ENCODE measurements around the gene SORCS2. TPM values are rescaled to one million over a fixed set of nuclear protein-coding genes. Genes with fewer than 3 reads are reported as not detected.

The SORCS2 gene
- total RNA-seq, 1 donor from 2014 or later = 7.1 TPM

DNA sequence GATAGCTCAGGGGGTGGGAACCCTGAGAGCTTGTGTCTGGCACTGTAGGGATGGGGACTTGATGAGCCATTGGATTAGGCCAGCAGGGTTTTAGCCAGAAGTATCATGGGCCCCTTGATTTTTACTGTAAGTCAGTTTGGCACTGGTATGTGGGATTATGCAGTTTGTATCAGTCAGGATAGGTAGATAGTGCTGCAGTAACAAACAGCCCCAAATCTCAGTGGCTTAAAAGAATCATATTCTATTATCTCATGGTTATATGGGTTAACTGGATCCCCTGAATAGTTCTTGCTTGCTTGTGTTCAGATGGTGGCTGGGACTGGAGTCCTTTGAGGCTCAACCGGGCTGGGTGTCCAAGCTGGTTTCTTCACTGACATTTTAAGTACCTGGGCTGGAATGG, 56.5 kb downstream of the SORCS2 start:
- no peak for TF ChIP-seq CTCF (IDR thresholded peaks at IDR 0.05; ENCODE audit: unreplicated experiment)
- H3K36me3 Mint-ChIP-seq = no peaks in the 10 kb centered on the region
- no peaks in the 10 kb centered on the region for H3K27me3 Mint-ChIP-seq (ENCODE audit: low read depth)
- peaks cover 4% of the 10 kb centered on the region for H3K9me3 Mint-ChIP-seq
- no peak overlapping the region for H3K4me3 Mint-ChIP-seq
- peaks cover 24% of the 10 kb centered on the region for H3K4me1 Mint-ChIP-seq
- no peak for DNase-seq (ENCODE audit: low spot score in 2 of 2, unreplicated experiment in 2 of 2)
- no peak overlapping the region for H3K27ac Mint-ChIP-seq

- DNase-seq (ENCODE audit: low spot score in 2 of 2, unreplicated experiment in 2 of 2) = no peak
- H3K4me3 Mint-ChIP-seq = no peak overlapping the region
Measured at GRCh38 chr4:7251321-7251720, 59.0 kb downstream of the SORCS2 start.

DNA sequence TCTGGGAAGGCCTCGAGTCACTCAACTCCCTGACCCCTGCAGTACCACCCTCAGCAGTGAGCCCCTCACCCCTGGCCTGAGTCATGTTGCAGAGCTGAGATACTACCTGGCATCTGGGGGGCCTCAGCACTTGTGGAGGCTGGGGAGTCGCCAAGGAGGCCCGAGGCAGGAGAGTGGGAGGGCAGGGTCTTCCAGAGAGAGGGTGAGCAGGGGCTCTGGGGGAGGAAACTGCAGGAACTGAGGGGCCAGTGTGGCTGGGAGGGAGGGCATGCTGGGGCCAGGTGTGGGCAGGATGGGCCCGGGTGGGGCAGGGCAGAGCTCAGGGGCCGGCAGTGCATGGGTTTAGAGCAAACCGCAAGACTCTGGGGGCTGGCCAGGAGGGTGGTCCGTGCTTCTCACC, 59.7 kb downstream of the SORCS2 start:
- no peaks in the 10 kb centered on the region for H3K36me3 Mint-ChIP-seq
- no peak overlapping the region for H3K4me3 Mint-ChIP-seq
- H3K4me1 Mint-ChIP-seq = peaks cover 43% of the 10 kb centered on the region
- no peak for TF ChIP-seq CTCF (IDR thresholded peaks at IDR 0.05; ENCODE audit: unreplicated experiment)
- H3K27ac Mint-ChIP-seq = peak overlapping the region; percentile 43
- DNase-seq (ENCODE audit: low spot score in 2 of 2, unreplicated experiment in 2 of 2) = no peak
- H3K9me3 Mint-ChIP-seq = peaks cover 4% of the 10 kb centered on the region
- no peaks in the 10 kb centered on the region for H3K27me3 Mint-ChIP-seq (ENCODE audit: low read depth)

More at GRCh38 chr4:7251321-7251720, 59.0 kb downstream of the SORCS2 start:
- no peak for TF ChIP-seq CTCF (IDR thresholded peaks at IDR 0.05; ENCODE audit: unreplicated experiment)
- Mint-ChIP-seq H3K27ac (no peak overlapping the region), H3K4me1 (peaks cover 37% of the 10 kb centered on the region), H3K9me3 (peaks cover 4% of the 10 kb centered on the region), H3K27me3 (ENCODE audit: low read depth) (no peaks in the 10 kb centered on the region), H3K36me3 (no peaks in the 10 kb centered on the region)

DNA sequence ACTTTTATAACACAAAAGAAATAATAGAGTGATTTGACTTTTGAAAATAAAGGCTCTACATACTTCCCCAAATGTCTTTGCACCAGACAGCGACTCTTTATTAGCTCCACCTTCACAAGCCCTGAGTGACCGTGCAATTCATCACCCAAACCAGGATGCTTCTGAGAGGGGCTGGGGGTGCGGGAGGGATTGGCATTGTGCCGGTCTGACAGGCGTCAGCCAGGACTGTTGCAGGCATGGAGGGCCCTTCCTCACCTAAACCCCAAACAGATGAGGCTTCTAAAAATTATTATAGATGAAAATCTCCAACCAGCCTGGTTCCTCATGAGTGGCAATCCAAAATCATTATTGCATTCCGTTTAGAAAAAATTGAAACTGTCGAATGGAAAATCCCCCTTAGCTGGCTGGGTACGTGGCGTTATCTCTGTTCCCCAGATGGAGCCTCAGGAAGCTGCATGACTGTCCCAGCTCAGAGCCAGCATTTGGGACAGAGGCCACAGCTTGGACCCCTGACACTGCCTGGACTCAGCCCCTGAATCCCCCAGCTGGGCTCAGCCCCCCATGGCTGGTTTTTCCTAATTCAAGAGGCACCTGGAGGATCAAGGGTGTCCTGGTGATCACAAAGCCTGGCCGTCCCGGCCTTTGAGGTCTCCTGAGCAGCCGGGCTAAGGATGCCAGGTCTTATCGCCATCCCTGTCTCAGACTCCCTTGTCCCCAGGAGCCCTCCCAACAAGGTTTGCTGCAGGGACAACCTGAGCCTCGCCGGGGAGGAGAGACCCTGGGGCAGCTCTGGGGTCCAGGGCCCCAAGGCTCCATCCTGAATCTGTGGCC, 60.4 kb downstream of the SORCS2 start:
- Mint-ChIP-seq H3K4me3 (no peak overlapping the region), H3K4me1 (peaks cover 44% of the 10 kb centered on the region), H3K9me3 (peaks cover 4% of the 10 kb centered on the region), H3K36me3 (no peaks in the 10 kb centered on the region), H3K27me3 (ENCODE audit: low read depth) (no peaks in the 10 kb centered on the region), H3K27ac (no peak overlapping the region)
- DNase-seq (ENCODE audit: low spot score in 2 of 2, unreplicated experiment in 2 of 2) = no peak
- TF ChIP-seq CTCF (IDR thresholded peaks at IDR 0.05; ENCODE audit: unreplicated experiment) = no peak

GRCh38 chr4:7253341-7253700, 61.0 kb downstream of the SORCS2 start:
- no peaks in the 10 kb centered on the region for H3K36me3 Mint-ChIP-seq
- peaks cover 4% of the 10 kb centered on the region for H3K9me3 Mint-ChIP-seq
- peaks cover 44% of the 10 kb centered on the region for H3K4me1 Mint-ChIP-seq
- H3K4me3 Mint-ChIP-seq = no peak overlapping the region
- H3K27ac Mint-ChIP-seq = no peak overlapping the region
- DNase-seq (ENCODE audit: low spot score in 2 of 2, unreplicated experiment in 2 of 2) = no peak
- no peaks in the 10 kb centered on the region for H3K27me3 Mint-ChIP-seq (ENCODE audit: low read depth)
- TF ChIP-seq CTCF (IDR thresholded peaks at IDR 0.05; ENCODE audit: unreplicated experiment) = no peak

Data from mesothelial cell of epicardium (in vitro differentiated cells).